A673 (cell line): ENCODE results near the gene HADHA. TPM values are rescaled to one million over a fixed set of nuclear protein-coding genes. Genes with fewer than 3 reads are reported as not detected.

ENCODE experiments used
- BruUV-seq: library from RNA; stranded (reverse); fragments of 400-500 nt; replicated peaks from 2 replicates; lab custom pipeline; 2021; lab: Mats Ljungman, UMichigan
- CTCF ChIA-PET: fragments of 300-600 bp; sonication (Branson Sonifier 250); formaldehyde crosslinking; loops from one replicate; lab custom pipeline; 2022; ENCODE audit warnings: antibody characterized with exemption; lab: Charles Lee
- POLR2A ChIA-PET: fragments of 300-600 bp; sonication (Branson Sonifier 250); formaldehyde crosslinking; loops from one replicate; lab custom pipeline; 2022; ENCODE audit warnings: antibody characterized with exemption; ENCODE audit not compliant: low non-redundant PET; lab: Charles Lee
- DNase-seq: peaks from one replicate; pipeline ENCODE4 v3.0.0-alpha.2; 2015; ENCODE audit warnings: low spot score
- H3K27ac ChIP-seq: fragments of 200-600 bp; sonication (generic); 2 replicates; pipeline ENCODE4 v1.5.1; 2016; ENCODE audit warnings: mixed run types, low read depth, mild to moderate bottlenecking, mixed read lengths, antibody characterized with exemption, low read length; ENCODE audit not compliant: poor library complexity, severe bottlenecking
- H3K27me3 ChIP-seq: fragments of 200-600 bp; sonication (generic); replicated peaks from 2 replicates; pipeline ENCODE4 v1.6.1; 2017; ENCODE audit warnings: mixed run types, low read depth, mild to moderate bottlenecking, mixed read lengths, antibody characterized with exemption, low read length; ENCODE audit not compliant: insufficient read depth, poor library complexity
- H3K36me3 ChIP-seq: fragments of 200-600 bp; sonication (generic); 2 replicates; pipeline ENCODE4 v1.6.1; 2016; ENCODE audit warnings: mixed run types, mild to moderate bottlenecking, mixed read lengths, antibody characterized with exemption, low read length; ENCODE audit not compliant: insufficient read depth, poor library complexity, severe bottlenecking
- H3K4me1 ChIP-seq: fragments of 200-600 bp; sonication (generic); 2 replicates; pipeline ENCODE4 v1.6.1; 2017; ENCODE audit warnings: mixed run types, mild to moderate bottlenecking, mixed read lengths, antibody characterized with exemption, low read length; ENCODE audit not compliant: insufficient read depth, poor library complexity, severe bottlenecking
- H3K4me3 ChIP-seq: fragments of 200-600 bp; sonication (generic); 2 replicates; pipeline ENCODE4 v1.5.1; 2016; ENCODE audit warnings: low read depth, mixed run types, mild to moderate bottlenecking, mixed read lengths, low read length; ENCODE audit not compliant: poor library complexity, severe bottlenecking
- H3K9me3 ChIP-seq: fragments of 200-600 bp; sonication (generic); 2 replicates; pipeline ENCODE4 v1.6.1; 2016; ENCODE audit warnings: mixed run types, low read depth, mild to moderate bottlenecking, mixed read lengths, antibody characterized with exemption, low read length; ENCODE audit not compliant: poor library complexity, severe bottlenecking
- EZH2 ChIP-seq: fragments of 200-600 bp; sonication (generic); IDR thresholded peaks from 2 replicates; pipeline ENCODE4 v1.6.1; 2017; ENCODE audit warnings: borderline replicate concordance, low read depth, mild to moderate bottlenecking, mixed read lengths, antibody characterized with exemption, low read length; ENCODE audit not compliant: poor library complexity, severe bottlenecking
- intact Hi-C: fragments of 100-400 bp; cut with micrococcal nuclease; formaldehyde crosslinking; loops from one replicate; pipeline ENCODE4 v1.10.0; 2022; ENCODE audit not compliant: unreplicated experiment
- total RNA-seq: library from RNA; stranded (reverse); gene quantifications from 2 replicates; pipeline ENCODE4 v1.2.3, GENCODE V29; 2021
- TF ChIP-seq, protein P1 (sequence below): fragments of 300-800, 200-600 bp; sonication (generic); conservative IDR thresholded peaks from 2 replicates; pipeline ENCODE4 v1.5.1; 2017; ENCODE audit warnings: low read depth, mild to moderate bottlenecking, antibody characterized with exemption, low read length, moderate library complexity, mixed read lengths

The HADHA gene
- total RNA-seq, 1 experiment from 2014 or later = 136 TPM

DNA sequence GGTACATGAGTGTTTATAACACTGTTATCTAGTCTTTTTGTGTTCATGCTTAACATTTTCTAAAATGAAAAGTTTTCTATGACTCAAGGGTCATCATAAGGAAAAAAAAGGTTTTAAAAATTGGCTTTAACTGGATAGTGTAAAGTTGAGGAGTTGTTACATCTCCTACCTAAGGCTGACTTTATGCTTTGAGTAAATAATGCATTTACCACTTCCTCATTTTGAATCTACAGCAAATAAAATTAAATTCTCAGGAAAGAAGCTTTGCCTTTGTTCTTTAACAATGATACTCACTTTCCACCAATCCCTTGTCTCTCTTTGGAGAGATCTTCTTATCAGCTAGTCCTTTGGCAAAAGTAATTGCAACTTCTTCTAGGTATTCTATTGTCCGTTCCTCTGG, 29.7 kb downstream of the HADHA start:
- peaks cover 10% of the 10 kb centered on the region for H3K9me3 ChIP-seq
- no TSS peak for BruUV-seq
- no peaks in the 10 kb centered on the region for H3K27me3 ChIP-seq
- H3K4me3 ChIP-seq = no peak overlapping the region
- H3K36me3 ChIP-seq = peaks cover 68% of the 10 kb centered on the region
- TF ChIP-seq, protein P1, sequence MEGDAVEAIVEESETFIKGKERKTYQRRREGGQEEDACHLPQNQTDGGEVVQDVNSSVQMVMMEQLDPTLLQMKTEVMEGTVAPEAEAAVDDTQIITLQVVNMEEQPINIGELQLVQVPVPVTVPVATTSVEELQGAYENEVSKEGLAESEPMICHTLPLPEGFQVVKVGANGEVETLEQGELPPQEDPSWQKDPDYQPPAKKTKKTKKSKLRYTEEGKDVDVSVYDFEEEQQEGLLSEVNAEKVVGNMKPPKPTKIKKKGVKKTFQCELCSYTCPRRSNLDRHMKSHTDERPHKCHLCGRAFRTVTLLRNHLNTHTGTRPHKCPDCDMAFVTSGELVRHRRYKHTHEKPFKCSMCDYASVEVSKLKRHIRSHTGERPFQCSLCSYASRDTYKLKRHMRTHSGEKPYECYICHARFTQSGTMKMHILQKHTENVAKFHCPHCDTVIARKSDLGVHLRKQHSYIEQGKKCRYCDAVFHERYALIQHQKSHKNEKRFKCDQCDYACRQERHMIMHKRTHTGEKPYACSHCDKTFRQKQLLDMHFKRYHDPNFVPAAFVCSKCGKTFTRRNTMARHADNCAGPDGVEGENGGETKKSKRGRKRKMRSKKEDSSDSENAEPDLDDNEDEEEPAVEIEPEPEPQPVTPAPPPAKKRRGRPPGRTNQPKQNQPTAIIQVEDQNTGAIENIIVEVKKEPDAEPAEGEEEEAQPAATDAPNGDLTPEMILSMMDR = no peak
- no peak for TF ChIP-seq EZH2
- no peak overlapping the region for H3K27ac ChIP-seq
- CTCF ChIA-PET = no interaction called here
- no peak for DNase-seq
- POLR2A ChIA-PET = no interaction called here
- no peaks in the 10 kb centered on the region for H3K4me1 ChIP-seq
- intact Hi-C loops = no loop called here

DNA sequence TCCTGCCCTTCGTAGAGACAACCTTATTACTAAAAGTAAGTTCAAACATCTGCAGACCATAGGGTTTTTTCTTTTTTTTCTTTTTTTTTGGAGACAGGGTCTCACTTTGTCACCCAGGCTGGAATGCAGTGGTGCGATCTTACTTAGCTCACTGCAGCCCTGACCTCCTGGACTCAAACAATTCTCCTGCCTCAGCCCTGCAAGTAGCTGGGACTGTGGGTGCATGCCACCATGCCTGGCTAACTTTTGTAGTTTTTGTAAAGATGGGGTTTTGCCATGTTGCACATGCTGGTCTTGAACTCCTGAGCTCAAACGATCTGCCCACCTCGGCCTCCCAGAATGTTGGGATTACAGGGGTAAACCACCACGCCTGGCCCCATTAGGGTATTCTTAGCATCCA, 32.4 kb downstream of the HADHA start:
- CTCF ChIA-PET = no interaction called here

DNA sequence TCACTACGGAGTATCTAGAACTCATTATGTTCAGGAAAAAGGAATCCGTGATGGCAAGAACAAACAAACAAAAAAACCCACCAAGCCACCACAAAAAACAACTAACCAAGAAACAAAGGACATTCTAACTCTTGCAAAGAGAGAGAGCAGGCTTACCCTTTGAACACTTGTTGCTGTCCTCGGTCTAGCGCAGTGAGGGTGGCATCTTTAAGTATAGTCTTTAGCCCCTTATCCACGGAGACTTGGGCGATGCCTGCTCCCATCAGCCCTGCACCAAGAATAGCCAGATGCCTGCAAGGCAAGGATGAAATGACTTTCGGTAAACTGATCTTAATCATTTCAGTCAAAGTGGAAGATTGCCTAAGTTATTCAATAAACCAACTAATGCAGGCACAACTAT, 40.5 kb downstream of the HADHA start:
- BruUV-seq = no TSS peak
- Histone ChIP-seq H3K27me3 (no peaks in the 10 kb centered on the region), H3K36me3 (peaks cover 61% of the 10 kb centered on the region), H3K27ac (no peak overlapping the region), H3K4me1 (no peaks in the 10 kb centered on the region), H3K9me3 (no peaks in the 10 kb centered on the region), H3K4me3 (no peak overlapping the region)
- intact Hi-C loops = no loop called here
- ChIA-PET POLR2A (no interaction called here), CTCF (no interaction called here)
- no peak for TF ChIP-seq EZH2
- TF ChIP-seq, protein P1 = no peak
- DNase-seq = no peak

More for the DNA sequence above, 32.4 kb downstream of the HADHA start:
- H3K27ac ChIP-seq = no peak overlapping the region
- H3K9me3 ChIP-seq = no peaks in the 10 kb centered on the region
- no peak for DNase-seq
- no TSS peak for BruUV-seq
- H3K27me3 ChIP-seq = no peaks in the 10 kb centered on the region
- H3K36me3 ChIP-seq = peaks cover 77% of the 10 kb centered on the region
- intact Hi-C loops = no loop called here
- no peak for TF ChIP-seq EZH2
- TF ChIP-seq, protein P1 = no peak
- no peaks in the 10 kb centered on the region for H3K4me1 ChIP-seq
- no peak overlapping the region for H3K4me3 ChIP-seq
- POLR2A ChIA-PET = no interaction called here
